Measurements from ENCODE around the gene CCDC40.

DNA sequence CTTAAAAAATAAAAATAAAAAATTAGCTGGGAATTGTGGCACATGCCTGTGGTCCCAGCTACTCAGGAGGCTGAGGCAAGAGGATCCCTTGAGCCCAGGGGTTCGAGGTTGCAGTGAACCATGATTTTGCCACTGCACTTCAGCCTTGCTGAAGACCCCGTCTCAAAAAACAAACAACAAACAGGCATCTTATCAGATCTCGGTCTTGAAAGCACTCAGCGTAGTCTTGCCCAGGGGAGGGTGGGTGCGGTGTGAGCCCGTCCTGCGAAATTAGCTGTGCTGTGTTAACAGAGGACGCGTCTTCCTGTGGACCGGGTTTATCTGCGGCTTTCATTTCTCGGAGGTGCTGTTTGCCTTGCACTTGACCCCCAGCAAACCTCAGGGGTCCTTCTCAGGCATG is 70.3 kb downstream of the CCDC40 start:
- TF ChIP-seq, protein P1, sequence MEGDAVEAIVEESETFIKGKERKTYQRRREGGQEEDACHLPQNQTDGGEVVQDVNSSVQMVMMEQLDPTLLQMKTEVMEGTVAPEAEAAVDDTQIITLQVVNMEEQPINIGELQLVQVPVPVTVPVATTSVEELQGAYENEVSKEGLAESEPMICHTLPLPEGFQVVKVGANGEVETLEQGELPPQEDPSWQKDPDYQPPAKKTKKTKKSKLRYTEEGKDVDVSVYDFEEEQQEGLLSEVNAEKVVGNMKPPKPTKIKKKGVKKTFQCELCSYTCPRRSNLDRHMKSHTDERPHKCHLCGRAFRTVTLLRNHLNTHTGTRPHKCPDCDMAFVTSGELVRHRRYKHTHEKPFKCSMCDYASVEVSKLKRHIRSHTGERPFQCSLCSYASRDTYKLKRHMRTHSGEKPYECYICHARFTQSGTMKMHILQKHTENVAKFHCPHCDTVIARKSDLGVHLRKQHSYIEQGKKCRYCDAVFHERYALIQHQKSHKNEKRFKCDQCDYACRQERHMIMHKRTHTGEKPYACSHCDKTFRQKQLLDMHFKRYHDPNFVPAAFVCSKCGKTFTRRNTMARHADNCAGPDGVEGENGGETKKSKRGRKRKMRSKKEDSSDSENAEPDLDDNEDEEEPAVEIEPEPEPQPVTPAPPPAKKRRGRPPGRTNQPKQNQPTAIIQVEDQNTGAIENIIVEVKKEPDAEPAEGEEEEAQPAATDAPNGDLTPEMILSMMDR (IDR thresholded peaks at IDR 0.05), result no peak
- no peak for TF ChIP-seq EZH2 (IDR thresholded peaks at IDR 0.05; ENCODE audit: borderline replicate concordance, insufficient read depth, low read depth, low read length, poor library complexity, severe bottlenecking)

Data from B cell (primary cell).